Measurements from ENCODE around the gene ADAMTS19. TPM values are rescaled to one million over a fixed set of nuclear protein-coding genes. Genes with fewer than 3 reads are reported as not detected.

ADAMTS19 gene
- total RNA-seq, 1 experiment from 2014 or later: not detected

DNA sequence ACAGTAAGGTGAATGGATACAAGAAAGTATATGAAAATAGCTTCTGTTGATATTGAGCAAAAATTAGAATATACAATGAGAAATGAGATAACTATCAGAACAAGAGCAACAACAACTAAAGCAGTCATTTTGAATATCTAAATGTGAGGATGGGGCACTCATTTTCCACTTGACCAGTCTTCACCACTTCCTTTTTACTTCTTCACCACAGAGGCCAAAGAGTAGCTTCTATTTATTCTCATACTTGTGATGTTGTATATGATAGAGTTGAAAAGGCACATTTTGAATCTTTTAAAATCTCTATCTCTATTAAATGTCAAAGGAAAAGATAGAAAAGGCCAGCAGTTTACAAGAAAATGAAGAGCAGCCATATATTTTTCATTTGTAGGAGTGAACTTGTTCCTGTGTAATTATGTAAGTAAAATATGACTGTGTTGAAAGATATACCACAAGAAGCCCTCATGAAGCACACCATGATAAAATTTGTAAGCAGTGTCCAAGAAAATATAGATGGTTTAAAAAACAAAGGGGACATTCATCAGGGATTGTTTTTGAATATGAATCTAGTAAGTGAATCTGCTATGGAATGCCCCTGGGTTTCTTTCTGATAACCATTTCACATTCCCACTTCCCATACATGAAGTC is 39.2 kb downstream of the ADAMTS19 start:
- no peak for DNase-seq (ENCODE audit: low read depth in 1 of 2, low spot score in 2 of 2)
- no peaks in the 10 kb centered on the region for H3K4me1 ChIP-seq (replicated peaks)
- H3K4me3 ChIP-seq: no peak overlapping the region
- no peak overlapping the region for H3K27ac ChIP-seq
- no peaks in the 10 kb centered on the region for H3K9me3 ChIP-seq (replicated peaks)
- no peaks in the 10 kb centered on the region for H3K36me3 ChIP-seq
- no peaks in the 10 kb centered on the region for H3K27me3 ChIP-seq (replicated peaks)

DNA sequence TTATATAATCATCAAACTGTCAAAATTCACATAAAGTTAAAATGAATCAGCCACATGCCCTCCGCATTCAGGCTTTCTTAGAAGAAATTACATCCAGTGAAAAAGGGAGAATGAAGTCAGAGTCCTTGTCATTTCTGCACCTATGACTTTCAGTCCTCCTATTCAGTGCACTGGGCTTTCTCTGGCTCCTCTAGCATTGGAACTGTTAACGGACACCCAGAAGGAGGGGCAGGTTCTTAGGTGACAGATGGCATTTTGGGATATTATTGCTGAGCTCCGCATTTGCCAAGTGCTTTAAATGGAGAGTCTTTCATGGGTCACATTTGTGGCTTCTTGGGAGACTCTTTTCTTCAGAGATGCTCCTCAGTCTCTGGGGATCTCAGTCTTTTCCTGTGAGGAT is 40.0 kb downstream of the ADAMTS19 start:
- H3K36me3 ChIP-seq: no peaks in the 10 kb centered on the region
- no peaks in the 10 kb centered on the region for H3K9me3 ChIP-seq (replicated peaks)
- no peak overlapping the region for H3K27ac ChIP-seq
- H3K27me3 ChIP-seq (replicated peaks): no peaks in the 10 kb centered on the region
- H3K4me3 ChIP-seq: no peak overlapping the region
- DNase-seq (ENCODE audit: low read depth in 1 of 2, low spot score in 2 of 2): no peak
- no peaks in the 10 kb centered on the region for H3K4me1 ChIP-seq (replicated peaks)

DNA sequence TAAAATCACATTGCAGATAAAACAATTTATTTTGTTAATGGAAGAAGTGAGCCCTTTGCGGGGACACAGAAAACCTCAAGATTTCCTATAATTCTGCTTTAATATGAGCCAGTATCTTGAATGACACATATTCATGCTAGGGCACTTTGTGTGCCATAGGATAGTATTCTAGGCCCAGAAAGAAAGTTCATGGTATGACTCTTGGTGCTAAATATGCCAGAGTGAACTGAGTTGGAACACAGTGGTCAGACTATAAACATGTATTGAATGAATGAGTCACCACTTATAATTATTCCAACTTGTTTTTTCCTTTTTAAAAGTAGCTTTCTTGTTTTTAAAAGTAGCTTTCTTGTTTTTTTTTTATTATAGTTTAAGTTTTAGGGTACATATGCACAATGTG is 46.0 kb downstream of the ADAMTS19 start:
- no peak overlapping the region for H3K27ac ChIP-seq

DNA sequence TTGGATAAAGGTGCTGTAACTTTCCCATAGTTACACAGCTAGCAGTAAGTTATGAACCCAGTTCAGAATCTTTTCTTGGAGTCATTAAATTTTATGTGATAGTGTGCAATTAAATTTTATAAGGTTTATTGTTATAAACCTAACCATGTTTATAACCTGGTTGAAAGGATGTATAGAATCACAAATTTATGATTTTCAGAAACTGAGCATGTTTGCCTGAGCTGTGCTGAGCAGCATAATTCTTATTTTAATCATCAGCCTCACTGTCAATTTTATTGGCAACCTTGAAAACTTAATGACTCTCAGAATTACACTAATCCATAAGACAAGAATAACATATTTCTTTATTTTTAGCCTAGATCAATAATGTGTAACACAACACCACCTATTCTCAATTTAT is 46.9 kb downstream of the ADAMTS19 start:
- Histone ChIP-seq H3K36me3 (no peaks in the 10 kb centered on the region), H3K4me3 (no peak overlapping the region), H3K4me1 (replicated peaks) (no peaks in the 10 kb centered on the region), H3K27ac (no peak overlapping the region), H3K27me3 (replicated peaks) (no peaks in the 10 kb centered on the region), H3K9me3 (replicated peaks) (no peaks in the 10 kb centered on the region)
- DNase-seq (ENCODE audit: low read depth in 1 of 2, low spot score in 2 of 2): no peak

More for the DNA sequence above, 46.0 kb downstream of the ADAMTS19 start:
- Histone ChIP-seq H3K4me1 (replicated peaks) (no peaks in the 10 kb centered on the region), H3K27me3 (replicated peaks) (no peaks in the 10 kb centered on the region), H3K4me3 (no peak overlapping the region), H3K9me3 (replicated peaks) (no peaks in the 10 kb centered on the region), H3K36me3 (no peaks in the 10 kb centered on the region)
- DNase-seq (ENCODE audit: low read depth in 1 of 2, low spot score in 2 of 2): no peak

DNA sequence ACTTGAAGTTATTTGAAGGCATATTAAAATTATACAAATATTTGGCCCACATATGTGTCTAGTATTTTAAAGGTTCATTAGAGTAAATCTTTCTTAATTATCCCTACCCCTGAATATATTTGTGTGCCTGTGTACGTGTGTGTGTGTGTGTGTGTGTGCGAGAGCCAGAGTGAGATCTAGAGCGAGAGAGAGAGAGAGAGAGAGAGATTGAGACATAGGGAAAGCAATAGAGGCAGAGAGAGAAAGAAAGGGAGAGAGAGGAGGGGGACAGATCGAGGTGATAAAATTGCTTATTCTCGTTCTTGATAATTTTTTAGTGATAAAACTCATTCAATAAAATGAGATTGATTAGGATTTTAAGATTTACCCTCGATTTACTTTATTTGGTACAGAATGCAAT is 47.4 kb downstream of the ADAMTS19 start:
- no peak overlapping the region for H3K4me3 ChIP-seq
- no peaks in the 10 kb centered on the region for H3K27me3 ChIP-seq (replicated peaks)
- no peaks in the 10 kb centered on the region for H3K36me3 ChIP-seq
- H3K9me3 ChIP-seq (replicated peaks): no peaks in the 10 kb centered on the region
- no peak for DNase-seq (ENCODE audit: low read depth in 1 of 2, low spot score in 2 of 2)
- no peak overlapping the region for H3K27ac ChIP-seq
- H3K4me1 ChIP-seq (replicated peaks): no peaks in the 10 kb centered on the region

DNA sequence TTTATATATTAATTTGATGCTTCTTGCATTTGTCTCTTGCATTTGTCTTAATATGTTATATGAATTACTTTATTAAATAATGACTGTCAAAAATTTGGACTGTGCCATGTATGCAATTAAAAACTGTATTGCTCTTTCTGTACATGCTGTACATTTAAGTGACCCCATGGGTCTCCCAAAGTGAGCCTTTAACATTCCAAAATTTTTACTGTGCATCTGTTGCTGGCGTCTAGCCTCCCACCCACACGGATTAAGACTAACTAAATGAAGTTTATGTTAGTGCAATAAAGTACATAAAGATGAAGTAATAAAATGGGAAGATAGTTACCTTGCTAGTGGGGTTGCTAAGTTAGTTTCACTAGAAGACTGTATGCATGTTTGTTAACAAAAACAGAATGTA is 48.5 kb downstream of the ADAMTS19 start:
- Histone ChIP-seq H3K9me3 (replicated peaks) (no peaks in the 10 kb centered on the region), H3K4me3 (no peak overlapping the region), H3K4me1 (replicated peaks) (no peaks in the 10 kb centered on the region), H3K27me3 (replicated peaks) (no peaks in the 10 kb centered on the region), H3K27ac (no peak overlapping the region), H3K36me3 (no peaks in the 10 kb centered on the region)
- no peak for DNase-seq (ENCODE audit: low read depth in 1 of 2, low spot score in 2 of 2)

DNA sequence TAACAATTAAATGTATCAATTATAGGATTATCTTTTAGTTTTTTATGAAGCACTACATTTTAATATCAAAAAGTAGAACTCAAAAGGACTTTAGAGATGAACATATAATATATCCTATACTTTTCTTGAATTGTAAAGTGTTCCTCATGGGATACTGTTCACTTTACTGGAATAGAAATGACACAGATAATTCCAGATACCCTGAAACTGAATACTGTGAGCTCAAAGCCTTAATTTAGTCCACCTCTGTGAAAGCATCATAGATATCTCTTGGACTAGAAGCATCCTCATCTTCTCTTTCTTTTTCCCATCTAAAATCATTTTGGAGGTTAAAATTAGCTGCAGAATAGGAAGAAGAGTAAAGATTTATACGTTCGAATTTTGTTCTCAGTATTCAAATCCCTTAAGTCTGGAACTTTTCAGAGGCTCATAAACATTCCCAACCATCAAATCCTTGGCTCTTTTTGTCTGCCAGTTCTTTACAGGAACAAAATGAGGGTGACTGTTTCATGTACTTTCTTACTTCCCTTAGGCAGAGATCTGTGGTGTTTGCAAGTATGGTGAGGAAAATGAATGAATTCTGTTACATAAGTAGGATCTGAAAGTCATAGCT is 49.4 kb downstream of the ADAMTS19 start:
- no peak for DNase-seq (ENCODE audit: low read depth in 1 of 2, low spot score in 2 of 2)
- H3K4me1 ChIP-seq (replicated peaks): no peaks in the 10 kb centered on the region
- no peaks in the 10 kb centered on the region for H3K36me3 ChIP-seq

DNA sequence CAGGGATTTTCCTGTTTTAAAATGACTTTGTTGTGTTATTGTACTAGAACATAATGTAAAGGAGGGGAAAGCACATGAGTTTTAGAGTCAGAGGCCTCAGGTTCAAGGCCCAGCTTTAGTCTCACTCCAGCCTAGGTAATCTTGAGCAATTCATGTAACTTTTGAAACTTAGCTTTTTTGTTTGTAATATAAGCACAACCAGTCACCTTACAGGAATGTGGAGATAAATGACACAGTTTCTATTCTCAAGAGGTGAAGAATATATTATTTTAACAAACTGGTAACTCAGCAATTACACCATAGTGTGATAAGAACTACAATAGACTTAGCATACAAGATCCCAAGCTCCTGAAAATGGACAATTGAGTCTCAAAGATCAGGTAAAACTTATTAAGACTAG is 51.2 kb downstream of the ADAMTS19 start:
- Histone ChIP-seq H3K4me1 (replicated peaks) (no peaks in the 10 kb centered on the region), H3K9me3 (replicated peaks) (no peaks in the 10 kb centered on the region), H3K27me3 (replicated peaks) (no peaks in the 10 kb centered on the region), H3K27ac (no peak overlapping the region), H3K4me3 (no peak overlapping the region), H3K36me3 (no peaks in the 10 kb centered on the region)
- DNase-seq (ENCODE audit: low read depth in 1 of 2, low spot score in 2 of 2): no peak

More for the DNA sequence above, 49.4 kb downstream of the ADAMTS19 start:
- H3K27ac ChIP-seq: no peak overlapping the region
- H3K4me3 ChIP-seq: no peak overlapping the region
- H3K27me3 ChIP-seq (replicated peaks): no peaks in the 10 kb centered on the region
- H3K9me3 ChIP-seq (replicated peaks): no peaks in the 10 kb centered on the region

DNA sequence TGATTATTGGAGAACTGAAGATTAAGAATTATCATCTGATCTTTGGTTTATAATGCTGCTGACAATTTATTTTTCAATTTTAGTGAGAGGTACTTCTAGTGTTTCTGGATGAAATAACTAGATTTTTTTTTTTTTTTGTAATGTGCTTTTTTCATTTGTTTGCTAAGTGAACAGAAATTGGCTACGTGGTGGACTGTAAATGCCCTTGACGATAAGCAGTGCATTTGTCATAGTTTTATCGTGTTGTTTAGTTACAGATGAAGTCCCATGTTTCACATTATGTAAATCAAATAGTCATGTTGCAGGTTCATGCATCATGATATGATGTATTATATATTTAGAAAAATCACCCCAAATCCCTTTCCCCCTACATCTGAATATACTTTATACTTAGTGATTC is 81.0 kb downstream of the ADAMTS19 start:
- H3K4me3 ChIP-seq: no peak overlapping the region
- no peaks in the 10 kb centered on the region for H3K4me1 ChIP-seq (replicated peaks)
- no peaks in the 10 kb centered on the region; the same call in 1 of the 2 replicates for H3K9me3 ChIP-seq (replicated peaks)
- no peak for DNase-seq (ENCODE audit: low read depth in 1 of 2, low spot score in 2 of 2)
- H3K27ac ChIP-seq: no peak overlapping the region
- H3K36me3 ChIP-seq: no peaks in the 10 kb centered on the region
- H3K27me3 ChIP-seq (replicated peaks): no peaks in the 10 kb centered on the region

DNA sequence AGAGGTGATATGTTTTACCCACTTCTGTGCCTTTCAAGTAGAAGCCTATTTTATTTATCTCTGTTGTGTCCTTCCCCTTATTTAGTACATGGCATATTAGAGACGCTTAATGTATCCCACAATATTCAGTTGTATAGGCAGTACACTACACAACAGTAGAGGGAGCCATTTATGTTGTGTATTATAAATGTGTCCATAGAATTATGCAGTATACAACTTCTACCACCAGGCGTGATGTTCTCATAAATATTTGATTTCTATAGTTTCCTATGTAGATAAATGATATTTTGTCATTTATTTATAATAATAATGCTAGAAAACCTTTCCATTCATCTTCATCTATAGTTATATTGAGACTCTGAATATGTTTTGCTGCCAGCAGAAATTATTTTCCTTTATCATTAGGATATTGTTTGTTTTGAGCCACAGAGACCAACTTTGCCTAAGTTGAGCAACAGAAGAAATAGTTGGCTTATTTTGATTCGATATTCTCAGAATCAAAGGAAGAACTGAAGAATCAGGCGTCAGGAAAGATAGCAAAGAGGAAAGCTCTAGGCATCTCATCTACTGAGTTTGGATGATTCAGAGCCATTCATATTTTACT is 81.7 kb downstream of the ADAMTS19 start:
- Histone ChIP-seq H3K27ac (no peak overlapping the region), H3K4me1 (replicated peaks) (no peaks in the 10 kb centered on the region), H3K27me3 (replicated peaks) (no peaks in the 10 kb centered on the region), H3K9me3 (replicated peaks) (no peaks in the 10 kb centered on the region; the same call in 1 of the 2 replicates), H3K36me3 (no peaks in the 10 kb centered on the region), H3K4me3 (no peak overlapping the region)
- no peak for DNase-seq (ENCODE audit: low read depth in 1 of 2, low spot score in 2 of 2)

DNA sequence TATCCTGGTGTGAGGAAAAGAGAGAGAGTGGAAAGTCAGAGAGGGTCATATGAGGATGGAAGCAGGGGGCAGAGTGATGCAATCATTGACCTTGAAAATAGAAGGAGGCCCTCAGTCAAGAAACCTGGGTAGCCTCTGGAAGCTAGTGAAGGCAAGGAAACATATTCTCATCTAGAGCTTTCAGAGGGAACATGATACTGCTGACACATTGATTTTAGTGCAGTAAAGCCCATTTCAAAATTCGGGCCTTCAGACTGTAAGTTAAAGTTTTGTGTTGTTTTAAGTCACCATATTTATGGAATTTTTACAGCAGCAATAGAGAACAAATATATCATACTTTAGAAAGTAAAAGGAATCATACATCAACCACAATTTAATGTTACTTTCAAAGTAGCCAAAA is 87.0 kb downstream of the ADAMTS19 start:
- no peak for DNase-seq (ENCODE audit: low read depth in 1 of 2, low spot score in 2 of 2)
- Histone ChIP-seq H3K27ac (no peak overlapping the region), H3K4me1 (replicated peaks) (no peaks in the 10 kb centered on the region), H3K27me3 (replicated peaks) (0 out of 2 replicates have a peak, but pooled peaks cover 3% of the 10 kb centered on the region), H3K4me3 (no peak overlapping the region), H3K9me3 (replicated peaks) (no peaks in the 10 kb centered on the region; the same call in 1 of the 2 replicates), H3K36me3 (no peaks in the 10 kb centered on the region)

DNA sequence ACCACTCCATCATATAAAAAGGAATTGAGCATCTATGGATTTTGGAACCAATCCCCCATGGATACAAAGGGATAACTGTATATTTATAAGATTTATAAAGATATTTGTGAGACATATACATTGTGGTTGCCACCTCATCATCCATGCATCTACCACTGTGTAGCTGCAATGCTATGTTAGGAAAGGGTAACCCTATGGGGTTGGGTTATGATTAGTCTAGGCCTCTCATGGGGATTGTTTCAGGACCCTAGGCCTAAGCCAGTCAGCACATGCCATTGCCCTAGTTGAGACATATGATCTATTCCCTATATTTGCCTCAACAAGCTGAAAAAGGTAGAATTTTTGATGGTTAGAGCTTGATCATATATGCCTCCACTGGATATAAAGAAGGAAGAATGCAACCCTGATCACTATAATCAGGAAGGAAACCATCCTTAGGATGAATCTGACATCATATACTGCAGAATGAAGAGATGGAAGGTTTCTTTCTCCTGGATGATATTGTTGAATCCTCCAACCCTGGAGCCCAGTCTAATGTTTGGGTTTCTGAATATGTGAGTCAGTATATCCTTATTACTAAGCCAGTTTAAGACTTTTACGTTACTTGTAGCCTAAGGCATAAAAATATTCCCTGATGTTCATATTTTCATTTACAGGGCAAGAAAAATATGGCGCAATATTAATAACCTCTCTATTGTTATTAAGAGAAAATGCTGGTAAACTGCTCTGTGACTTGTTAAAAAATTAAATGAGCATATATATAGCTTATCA is 94.2 kb downstream of the ADAMTS19 start:
- Histone ChIP-seq H3K9me3 (replicated peaks) (no peaks in the 10 kb centered on the region), H3K36me3 (no peaks in the 10 kb centered on the region), H3K4me3 (no peak overlapping the region), H3K27me3 (replicated peaks) (0 out of 2 replicates have a peak, but pooled peaks cover 3% of the 10 kb centered on the region), H3K27ac (no peak overlapping the region), H3K4me1 (replicated peaks) (no peaks in the 10 kb centered on the region)
- no peak for DNase-seq (ENCODE audit: low read depth in 1 of 2, low spot score in 2 of 2)

DNA sequence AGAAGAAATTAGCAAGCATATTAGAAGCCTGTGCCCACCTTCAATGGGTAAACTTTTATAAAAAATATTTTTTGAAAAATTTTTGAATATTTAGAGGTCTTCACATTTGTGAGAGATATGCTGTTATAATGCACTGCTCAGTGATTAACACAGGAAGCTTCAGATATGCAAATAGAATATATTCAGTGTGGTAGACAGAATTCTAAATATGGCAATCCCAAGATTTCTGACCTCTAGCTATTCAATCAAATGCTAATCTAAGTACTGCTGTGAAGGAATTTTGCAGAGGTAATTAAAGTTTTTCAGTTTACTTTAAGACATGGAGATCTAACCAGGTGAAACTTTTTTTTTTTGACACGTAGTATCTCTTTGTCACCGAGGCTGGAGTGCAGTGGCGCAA is 103.5 kb downstream of the ADAMTS19 start:
- H3K27ac ChIP-seq: no peak overlapping the region
- no peaks in the 10 kb centered on the region for H3K36me3 ChIP-seq
- no peaks in the 10 kb centered on the region for H3K9me3 ChIP-seq (replicated peaks)
- H3K4me3 ChIP-seq: no peak overlapping the region
- DNase-seq (ENCODE audit: low read depth in 1 of 2, low spot score in 2 of 2): no peak
- H3K27me3 ChIP-seq (replicated peaks): 0 out of 2 replicates have a peak, but pooled peaks cover 3% of the 10 kb centered on the region
- H3K4me1 ChIP-seq (replicated peaks): no peaks in the 10 kb centered on the region

DNA sequence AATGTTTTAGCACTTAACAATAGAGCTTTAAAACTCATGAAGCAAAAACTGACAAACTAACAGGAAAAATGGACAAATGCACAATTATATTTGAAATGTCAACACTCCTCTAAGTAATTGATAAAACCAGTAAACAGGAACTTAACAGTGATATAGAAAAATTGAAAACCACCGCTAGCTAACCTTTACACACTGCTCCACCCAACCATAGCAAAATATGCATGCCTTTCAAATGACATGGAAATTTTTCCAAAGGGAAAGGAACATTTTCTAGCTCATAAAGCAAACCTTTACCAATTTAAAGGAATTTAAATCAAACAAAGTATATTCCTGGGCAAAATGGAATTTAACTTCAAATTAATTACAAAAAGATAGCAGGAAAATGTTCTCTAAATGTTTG is 109.2 kb downstream of the ADAMTS19 start:
- H3K27me3 ChIP-seq (replicated peaks): 0 out of 2 replicates have a peak, but pooled peaks cover 3% of the 10 kb centered on the region
- DNase-seq (ENCODE audit: low read depth in 1 of 2, low spot score in 2 of 2): no peak
- H3K9me3 ChIP-seq (replicated peaks): no peaks in the 10 kb centered on the region
- no peak overlapping the region for H3K27ac ChIP-seq
- no peaks in the 10 kb centered on the region for H3K4me1 ChIP-seq (replicated peaks)
- no peaks in the 10 kb centered on the region for H3K36me3 ChIP-seq
- H3K4me3 ChIP-seq: no peak overlapping the region

Data from SJSA1 (cell line).